ENCODE data around the gene TCERG1L. TPM values are rescaled to one million over a fixed set of nuclear protein-coding genes. Genes with fewer than 3 reads are reported as not detected.

TCERG1L gene
- polyA plus RNA-seq, 1 donor from 2014 or later = 0.53 TPM

- H3K36me3 ChIP-seq (ENCODE audit: insufficient read depth, low read length) = no peaks in the 10 kb centered on the region
- H2AFZ ChIP-seq (ENCODE audit: low read depth, low read length) = no peak overlapping the region
- no peaks in the 10 kb centered on the region for H3K79me2 ChIP-seq (replicated peaks; ENCODE audit: insufficient read depth, low read length)
- no peak overlapping the region for H3K27ac ChIP-seq (ENCODE audit: low read length)
- H3F3A ChIP-seq (ENCODE audit: insufficient read depth, low read length, poor library complexity, severe bottlenecking) = no peaks in the 10 kb centered on the region
- H3K27me3 ChIP-seq (ENCODE audit: insufficient read depth, low read depth, low read length) = no peaks in the 10 kb centered on the region
- no peaks in the 10 kb centered on the region for H4K20me1 ChIP-seq (ENCODE audit: insufficient read depth)
- no peaks in the 10 kb centered on the region for H3K9me3 ChIP-seq (ENCODE audit: low read length)
- H3K4me2 ChIP-seq (ENCODE audit: low read length) = no peak overlapping the region
- no peak overlapping the region for H3K9ac ChIP-seq (ENCODE audit: low read length)
- H3K9me2 ChIP-seq (ENCODE audit: insufficient read depth, low read length) = no peaks in the 10 kb centered on the region
- TF ChIP-seq EP300 (conservative IDR thresholded peaks at IDR 0.05; ENCODE audit: poor library complexity, severe bottlenecking) (no peak), TAF1 (IDR thresholded peaks at IDR 0.05; ENCODE audit: low read depth) (no peak), MXI1 (conservative IDR thresholded peaks at IDR 0.05; ENCODE audit: poor library complexity, severe bottlenecking) (no peak)
- H3K4me3 ChIP-seq (ENCODE audit: low read length) = no peak overlapping the region
Observed at GRCh38 chr10:131221632-131222277, 89.8 kb downstream of the TCERG1L start.

- no peak overlapping the region for H2AFZ ChIP-seq (ENCODE audit: low read depth, low read length)
- H3K27me3 ChIP-seq (ENCODE audit: insufficient read depth, low read depth, low read length) = no peaks in the 10 kb centered on the region
- H3F3A ChIP-seq (ENCODE audit: insufficient read depth, low read length, poor library complexity, severe bottlenecking) = no peaks in the 10 kb centered on the region
- no peak overlapping the region for H3K27ac ChIP-seq (ENCODE audit: low read length)
- no peaks in the 10 kb centered on the region for H3K9me3 ChIP-seq (ENCODE audit: low read length)
- H3K79me2 ChIP-seq (replicated peaks; ENCODE audit: insufficient read depth, low read length) = no peaks in the 10 kb centered on the region
- TF ChIP-seq REST (IDR thresholded peaks at IDR 0.05; ENCODE audit: borderline replicate concordance) (no peak), EZH2 (IDR thresholded peaks at IDR 0.05; ENCODE audit: borderline replicate concordance, insufficient read depth, low read length, poor library complexity, severe bottlenecking) (no peak), TAF1 (IDR thresholded peaks at IDR 0.05; ENCODE audit: low read depth) (no peak), POLR2AphosphoS5 (IDR thresholded peaks at IDR 0.05) (no peak), RAD21 (conservative IDR thresholded peaks at IDR 0.05) (no peak), MXI1 (conservative IDR thresholded peaks at IDR 0.05; ENCODE audit: poor library complexity, severe bottlenecking) (no peak), SMC3 (conservative IDR thresholded peaks at IDR 0.05; ENCODE audit: poor library complexity) (no peak), EP300 (conservative IDR thresholded peaks at IDR 0.05; ENCODE audit: poor library complexity, severe bottlenecking) (no peak), CTCF (IDR thresholded peaks at IDR 0.05; ENCODE audit: poor library complexity, severe bottlenecking) (no peak)
- no peaks in the 10 kb centered on the region for H3K9me2 ChIP-seq (ENCODE audit: insufficient read depth, low read length)
- no peak overlapping the region for H3K4me3 ChIP-seq (ENCODE audit: low read length)
- no peak overlapping the region for H3K9ac ChIP-seq (ENCODE audit: low read length)
- no peak overlapping the region for H3K4me2 ChIP-seq (ENCODE audit: low read length)
- H4K20me1 ChIP-seq (ENCODE audit: insufficient read depth) = no peaks in the 10 kb centered on the region
- no peaks in the 10 kb centered on the region for H3K36me3 ChIP-seq (ENCODE audit: insufficient read depth, low read length)
Observed at GRCh38 chr10:131220601-131221171, 90.8 kb downstream of the TCERG1L start.
